GM19372 (cell line): ENCODE measurements around the gene NR6A1.

Experiments used
- ATAC-seq: cut with Tn5 transposase; IDR thresholded peaks from one replicate; pipeline ENCODE4 v1.9.1; 2021; ENCODE audit warnings: mild to moderate bottlenecking, low read depth, moderate library complexity; ENCODE audit not compliant: unreplicated experiment

NR6A1 gene

GRCh38 chr9:124664143-124664542 is 107.0 kb downstream of the NR6A1 start:
- no peak for ATAC-seq

- ATAC-seq = no peak
These were observed 107.8 kb downstream of the NR6A1 start for GRCh38 chr9:124663046-124663961.

GRCh38 chr9:124662561-124662960 is 108.5 kb downstream of the NR6A1 start:
- no peak for ATAC-seq

- no peak for ATAC-seq
These were observed 109.8 kb downstream of the NR6A1 start for GRCh38 chr9:124661271-124661670.

- ATAC-seq = no peak
These were observed 110.7 kb downstream of the NR6A1 start for GRCh38 chr9:124660341-124660801.

GRCh38 chr9:124659099-124659659 is 111.9 kb downstream of the NR6A1 start:
- ATAC-seq = peak; percentile 51

- ATAC-seq = peak; percentile 87
These were observed 112.7 kb downstream of the NR6A1 start for GRCh38 chr9:124658165-124659017.

GRCh38 chr9:124657516-124657915 is 113.6 kb downstream of the NR6A1 start:
- ATAC-seq = no peak

GRCh38 chr9:124654431-124654830 is 116.7 kb downstream of the NR6A1 start:
- ATAC-seq = no peak

GRCh38 chr9:124652615-124653393 is 118.3 kb downstream of the NR6A1 start:
- no peak for ATAC-seq

GRCh38 chr9:124652203-124652602 is 118.9 kb downstream of the NR6A1 start:
- no peak for ATAC-seq

- ATAC-seq = no peak
These were observed 125.8 kb downstream of the NR6A1 start for GRCh38 chr9:124645274-124645673.

GRCh38 chr9:124639637-124640036 is 131.5 kb downstream of the NR6A1 start:
- no peak for ATAC-seq

GRCh38 chr9:124635285-124635684 is 135.8 kb downstream of the NR6A1 start:
- ATAC-seq = no peak

- no peak for ATAC-seq
These were observed 139.0 kb downstream of the NR6A1 start for GRCh38 chr9:124632077-124632621.

GRCh38 chr9:124631326-124631725 is 139.8 kb downstream of the NR6A1 start:
- no peak for ATAC-seq

- ATAC-seq = no peak
These were observed 141.5 kb downstream of the NR6A1 start for GRCh38 chr9:124629600-124629999.

GRCh38 chr9:124628741-124629140 is 142.4 kb downstream of the NR6A1 start:
- no peak for ATAC-seq

GRCh38 chr9:124626276-124626675 is 144.8 kb downstream of the NR6A1 start:
- ATAC-seq = no peak

- ATAC-seq = no peak
These were observed 146.0 kb downstream of the NR6A1 start for GRCh38 chr9:124625087-124625486.
